HCT116 (cell line): ENCODE data around the gene SYNGR1. TPM values are rescaled to one million over a fixed set of nuclear protein-coding genes. Genes with fewer than 3 reads are reported as not detected.

ENCODE experiments used
- total RNA-seq: library from RNA; stranded (reverse); gene quantifications from one replicate; pipeline ENCODE4 v1.2.1, GENCODE V29; 2021; ENCODE audit not compliant: unreplicated experiment

SYNGR1 gene
- total RNA-seq, 1 experiment from 2014 or later: 20.7 TPM

Other genes with a start within 250 kb of the SYNGR1 start
- 20.1 TPM for gene CBX7, start 197.3 kb upstream of the SYNGR1 start, total RNA-seq
- gene PDGFB, start 105.0 kb upstream of the SYNGR1 start, total RNA-seq: 13.1 TPM
- 2,966 TPM for gene RPL3, start 30.4 kb upstream of the SYNGR1 start, total RNA-seq
- gene TAB1, start 49.8 kb downstream of the SYNGR1 start, total RNA-seq: 25.4 TPM
- 0.20 TPM for gene MGAT3, start 107.0 kb downstream of the SYNGR1 start, total RNA-seq
- 42.8 TPM for gene MIEF1, start 152.3 kb downstream of the SYNGR1 start, total RNA-seq
- 608 TPM for gene ATF4, start 170.6 kb downstream of the SYNGR1 start, total RNA-seq
- gene RPS19BP1, start 182.8 kb downstream of the SYNGR1 start, total RNA-seq: 80.4 TPM
- 0.15 TPM for gene CACNA1I, start 220.8 kb downstream of the SYNGR1 start, total RNA-seq